Body of pancreas (tissue), 4 donors: Measurements from ENCODE around the gene GALNT16. TPM values are rescaled to one million over a fixed set of nuclear protein-coding genes. Genes with fewer than 3 reads are reported as not detected.

ENCODE experiments used
- ATAC-seq: fragments of 150-250 bp; one replicate; pipeline ENCODE4 v1.9.1; 2016
- DNase-seq, 4 donors: peaks; one replicate each; pipeline ENCODE4 v3.0.0-alpha.2; 2019
- H3K27ac ChIP-seq, 4 donors: fragments of 200-600 bp; sonication (generic); 1 replicate in 3 of 4; 2 replicates in 1 of 4; pipeline versions ENCODE4 v1.5.1 to v1.6.1; 2016 to 2019; ENCODE audit warnings: mild to moderate bottlenecking in 1 of 4, mixed read lengths in 1 of 4, moderate library complexity in 1 of 4
- H3K27me3 ChIP-seq, 2 donors: fragments of 200-600 bp; sonication (generic); one replicate each; pipeline ENCODE4 v1.6.0; 2016; ENCODE audit warnings: mild to moderate bottlenecking in 1 of 2
- H3K36me3 ChIP-seq, 2 donors: fragments of 200-600 bp; sonication (generic); replicated peaks in 1 of 2; 2 replicates each; pipeline ENCODE4 v1.5.1; 2016; ENCODE audit warnings: low read depth in 2 of 2; ENCODE audit not compliant: insufficient read depth in 1 of 2
- H3K4me1 ChIP-seq: fragments of 200-600 bp; sonication (generic); one replicate; pipeline ENCODE4 v1.6.0; 2016
- H3K4me3 ChIP-seq, 2 donors: fragments of 200-600 bp; sonication (generic); 1 replicate in 1 of 2; 2 replicates in 1 of 2; pipeline ENCODE4 v1.5.1; 2016 to 2019
- H3K9me3 ChIP-seq, 3 donors: fragments of 200-600 bp; sonication (generic); 1 replicate in 2 of 3; 2 replicates in 1 of 3; pipeline ENCODE4 v1.5.1; 2016
- POLR2A ChIP-seq, 3 donors: fragments of 450-650 bp; IDR thresholded peaks; one replicate each; pipeline ENCODE4 v1.6.1; 2016; ENCODE audit warnings: antibody characterized with exemption in 3 of 3, mild to moderate bottlenecking in 2 of 3
- WGBS, 2 donors: methylation state at CpG; one replicate each; pipeline ENCODE4 v1.1.5; 2017; 5-methylcytosine and 5-hydroxymethylcytosine counted together
- intact Hi-C: fragments of 100-400 bp; cut with DNase I; formaldehyde crosslinking; loops from one replicate; pipeline ENCODE4 v1.15.1; 2023
- total RNA-seq, 2 donors: library from RNA; depleted of rRNA; stranded (reverse); fragments of >200 nt; gene quantifications; one replicate each; pipeline ENCODE4 v1.1.0, GENCODE V29; 2016
- TF ChIP-seq, protein P1 (sequence below), 7 experiments: fragments of 450-650 bp in 4 of 7; fragments of 200-600 bp in 3 of 7; sonication (generic) in 3 of 7; IDR thresholded peaks; one replicate each; pipeline ENCODE4 v1.5.1; 2016 to 2019; ENCODE audit warnings: antibody characterized with exemption in 7 of 7

Gene GALNT16
- total RNA-seq, 2 donors from 2014 or later = 1.3 to 5.6 TPM

DNA sequence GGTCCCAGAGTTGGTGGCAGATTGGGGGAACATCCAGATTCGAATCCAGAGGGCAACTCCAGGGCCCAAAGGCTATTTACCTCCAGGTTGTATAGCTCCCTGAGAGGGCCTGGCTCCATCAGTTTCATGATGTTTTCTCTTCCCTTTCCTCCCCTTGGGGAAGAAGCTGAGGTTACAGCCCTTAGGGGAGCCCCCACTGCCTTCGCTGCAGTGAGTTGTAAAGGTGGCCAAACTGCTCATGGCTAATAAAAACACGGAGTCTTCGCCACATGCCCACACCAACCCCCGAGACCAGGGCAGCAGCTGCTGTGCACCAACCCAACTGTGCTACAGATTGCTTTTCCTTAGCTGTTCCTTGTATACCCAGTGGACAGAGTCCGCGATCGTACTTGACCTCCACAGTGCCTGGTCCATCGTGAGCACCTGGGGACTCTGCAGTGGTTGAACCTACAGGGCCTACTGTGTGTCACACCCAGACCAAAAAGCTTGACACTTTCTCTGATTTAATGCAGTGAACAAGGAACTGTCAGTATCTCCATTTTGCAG is 20.9 kb downstream of the GALNT16 start:
- Histone ChIP-seq H3K27ac (no peak overlapping the region), H3K9me3 (no peaks in the 10 kb centered on the region), H3K4me3 (no peak overlapping the region), H3K4me1 (no peaks in the 10 kb centered on the region), H3K36me3 (no peaks in the 10 kb centered on the region), H3K27me3 (no peaks in the 10 kb centered on the region)
- TF ChIP-seq, protein P1, sequence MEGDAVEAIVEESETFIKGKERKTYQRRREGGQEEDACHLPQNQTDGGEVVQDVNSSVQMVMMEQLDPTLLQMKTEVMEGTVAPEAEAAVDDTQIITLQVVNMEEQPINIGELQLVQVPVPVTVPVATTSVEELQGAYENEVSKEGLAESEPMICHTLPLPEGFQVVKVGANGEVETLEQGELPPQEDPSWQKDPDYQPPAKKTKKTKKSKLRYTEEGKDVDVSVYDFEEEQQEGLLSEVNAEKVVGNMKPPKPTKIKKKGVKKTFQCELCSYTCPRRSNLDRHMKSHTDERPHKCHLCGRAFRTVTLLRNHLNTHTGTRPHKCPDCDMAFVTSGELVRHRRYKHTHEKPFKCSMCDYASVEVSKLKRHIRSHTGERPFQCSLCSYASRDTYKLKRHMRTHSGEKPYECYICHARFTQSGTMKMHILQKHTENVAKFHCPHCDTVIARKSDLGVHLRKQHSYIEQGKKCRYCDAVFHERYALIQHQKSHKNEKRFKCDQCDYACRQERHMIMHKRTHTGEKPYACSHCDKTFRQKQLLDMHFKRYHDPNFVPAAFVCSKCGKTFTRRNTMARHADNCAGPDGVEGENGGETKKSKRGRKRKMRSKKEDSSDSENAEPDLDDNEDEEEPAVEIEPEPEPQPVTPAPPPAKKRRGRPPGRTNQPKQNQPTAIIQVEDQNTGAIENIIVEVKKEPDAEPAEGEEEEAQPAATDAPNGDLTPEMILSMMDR (IDR thresholded peaks at IDR 0.05) = no peak
- no peak for TF ChIP-seq POLR2A (IDR thresholded peaks at IDR 0.05)
- intact Hi-C loops = no loop called here
- 83 to 85% methylated on average over 9 of the region's 9 CpGs for WGBS, 2 donors
- ATAC-seq = no peak
- DNase-seq = no peak

DNA sequence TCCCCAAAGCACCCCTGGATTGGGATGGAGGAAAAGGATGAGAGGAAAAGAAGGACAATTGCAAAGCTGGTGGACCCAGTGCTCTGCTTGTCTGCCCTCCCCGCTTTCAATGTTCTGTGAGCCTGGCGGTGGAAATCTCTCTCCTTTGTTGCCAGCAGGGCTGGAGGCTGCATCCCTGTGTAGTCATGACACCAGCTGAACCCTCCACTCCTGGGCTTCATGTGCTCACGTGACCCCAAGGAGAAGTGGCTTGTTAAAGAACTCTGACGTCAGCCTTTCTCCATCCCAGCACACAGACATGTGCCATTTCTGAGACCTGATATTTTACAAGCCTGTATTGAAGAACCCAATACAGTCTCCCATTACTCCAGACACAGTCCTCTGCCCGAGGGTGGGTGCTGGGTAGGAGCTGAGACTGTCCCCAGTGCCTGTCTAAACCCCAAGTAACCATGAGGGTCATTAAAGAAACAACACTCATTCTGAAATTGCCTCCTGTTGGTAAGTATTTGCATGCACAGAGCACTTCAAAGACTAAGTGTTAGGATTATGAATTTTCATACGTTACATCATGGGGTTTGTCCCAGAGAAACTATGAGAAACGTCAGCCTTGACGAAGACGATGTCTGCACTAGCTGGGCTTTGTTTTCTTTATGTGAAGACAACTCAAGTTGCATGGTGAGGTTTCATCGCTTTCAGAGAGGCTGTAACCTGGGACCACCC is 21.7 kb downstream of the GALNT16 start:
- Histone ChIP-seq H3K9me3 (no peaks in the 10 kb centered on the region), H3K27ac (no peak overlapping the region), H3K4me3 (no peak overlapping the region), H3K36me3 (no peaks in the 10 kb centered on the region), H3K4me1 (no peaks in the 10 kb centered on the region), H3K27me3 (no peaks in the 10 kb centered on the region)
- intact Hi-C loops = no loop called here
- no peak for TF ChIP-seq POLR2A (IDR thresholded peaks at IDR 0.05)
- TF ChIP-seq, protein P1 (IDR thresholded peaks at IDR 0.05) = no peak
- WGBS, 2 donors = 75 to 79% methylated on average over 10 of the region's 10 CpGs
- DNase-seq = no peak
- no peak for ATAC-seq

DNA sequence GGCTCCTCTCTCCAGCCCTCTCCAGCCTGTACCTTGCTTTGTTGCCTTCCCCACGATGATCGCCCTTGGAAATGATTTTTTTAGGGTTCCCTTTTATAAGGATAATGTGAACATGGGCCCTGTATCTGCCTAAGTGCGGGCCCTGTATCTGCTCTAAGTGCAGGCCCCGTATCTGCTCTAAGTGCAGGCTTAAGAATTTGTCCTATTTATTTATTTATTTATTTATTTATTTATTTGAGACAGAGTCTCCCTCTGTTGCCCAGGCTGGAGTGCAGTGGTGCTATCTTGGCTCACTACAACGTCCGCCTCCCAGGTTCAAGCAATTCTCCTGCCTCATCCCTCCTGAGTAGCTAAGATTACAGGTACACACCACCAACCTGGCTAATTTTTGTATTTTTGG is 22.5 kb downstream of the GALNT16 start:
- ATAC-seq (no peak), DNase-seq (no peak)
- H3K9me3 ChIP-seq = no peaks in the 10 kb centered on the region
- TF ChIP-seq POLR2A (IDR thresholded peaks at IDR 0.05) = no peak
- TF ChIP-seq, protein P1 (IDR thresholded peaks at IDR 0.05) = no peak
- 88 to 89% methylated on average over 6 of the region's 6 CpGs for WGBS, 2 donors
- no peaks in the 10 kb centered on the region for H3K36me3 ChIP-seq
- H3K27me3 ChIP-seq = no peaks in the 10 kb centered on the region
- no peak overlapping the region for H3K27ac ChIP-seq
- H3K4me3 ChIP-seq = no peak overlapping the region
- H3K4me1 ChIP-seq = peaks cover 2% of the 10 kb centered on the region
- intact Hi-C loops = no loop called here

DNA sequence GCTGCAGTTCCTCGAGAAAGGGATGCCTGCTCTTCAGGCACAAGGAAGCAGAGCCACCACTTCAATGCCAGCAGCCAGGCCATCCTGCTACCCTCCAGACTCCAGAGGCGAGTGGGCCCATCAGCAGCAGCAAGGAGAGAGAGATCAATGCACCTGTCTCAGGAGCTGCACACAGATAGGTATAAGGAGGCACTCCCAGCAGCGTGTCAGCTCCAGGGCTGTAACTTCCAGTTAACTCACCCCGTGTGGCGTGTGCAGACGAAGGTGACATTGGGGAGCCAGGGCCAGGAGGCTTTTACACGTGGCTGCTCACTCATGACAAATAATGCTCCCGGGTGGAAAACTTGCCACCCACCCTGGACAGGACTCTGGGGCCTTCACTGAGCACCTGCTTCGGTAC is 24.2 kb downstream of the GALNT16 start:
- no peaks in the 10 kb centered on the region for H3K36me3 ChIP-seq
- DNase-seq (no peak), ATAC-seq (no peak)
- 65 to 74% methylated on average over 8 to 9 of the region's 9 CpGs for WGBS, 2 donors
- no peak overlapping the region for H3K4me3 ChIP-seq
- H3K9me3 ChIP-seq = no peaks in the 10 kb centered on the region
- no peak overlapping the region for H3K27ac ChIP-seq
- no peaks in the 10 kb centered on the region for H3K27me3 ChIP-seq
- intact Hi-C loops = no loop called here
- TF ChIP-seq, protein P1 (IDR thresholded peaks at IDR 0.05) = no peak
- TF ChIP-seq POLR2A (IDR thresholded peaks at IDR 0.05) = no peak
- peaks cover 13% of the 10 kb centered on the region for H3K4me1 ChIP-seq
